Left lung (tissue), 10 donors: ENCODE data around the gene NRARP. TPM values are rescaled to one million over a fixed set of nuclear protein-coding genes. Genes with fewer than 3 reads are reported as not detected.

Experiments
- ATAC-seq: fragments of 200-7000 bp; cut with Tn5 transposase; one replicate; pipeline ENCODE4 v1.9.1; 2020; ENCODE audit warnings: moderate library complexity
- DNase-seq, 4 donors: peaks; one replicate each; pipeline ENCODE4 v3.0.0-alpha.2; 2013 to 2020
- H3K27ac ChIP-seq, 2 donors: fragments of 200-600 bp; sonication (generic) in 1 of 2; one replicate each; pipeline versions ENCODE4 v1.5.0 to v1.8.0; 2020 to 2021
- H3K27me3 ChIP-seq, 2 donors: fragments of 200-600 bp; sonication (generic) in 1 of 2; one replicate each; pipeline versions ENCODE4 v1.5.0 to v1.8.0; 2020 to 2021
- H3K36me3 ChIP-seq, 2 donors: fragments of 200-600 bp; sonication (generic) in 1 of 2; one replicate each; pipeline versions ENCODE4 v1.5.0 to v1.8.0; 2020 to 2021
- H3K4me1 ChIP-seq, 2 donors: fragments of 200-600 bp; one replicate each; pipeline ENCODE4 v1.8.0; 2021
- H3K4me3 ChIP-seq, 2 donors: fragments of 200-600 bp; sonication (generic) in 1 of 2; one replicate each; pipeline versions ENCODE4 v1.5.0 to v1.8.0; 2020 to 2021; ENCODE audit warnings: mild to moderate bottlenecking in 1 of 2
- H3K9me3 ChIP-seq, 2 donors: fragments of 200-600 bp; sonication (generic) in 1 of 2; one replicate each; pipeline versions ENCODE4 v1.5.0 to v1.8.0; 2020 to 2021
- intact Hi-C, 2 donors: fragments of 100-400 bp; cut with DNase I; formaldehyde crosslinking; loops; one replicate each; pipeline versions ENCODE4 v1.11.2 to v1.14.2; 2022
- polyA plus RNA-seq, 6 donors: library from polyadenylated mRNA; unstranded; fragments of 120-200 nt; gene quantifications; one replicate each; pipeline ENCODE4 v1.2.1, GENCODE V29; 2013; ENCODE audit not compliant: insufficient read length in 6 of 6
- total RNA-seq, 2 donors: library from RNA; stranded (reverse); fragmentation: NEBNext Ultra II Directional; extraction: Animal tissue kit (Norgen Biotek cat#: 25700); gene quantifications; one replicate each; pipeline ENCODE4 v1.2.1, GENCODE V29; 2021
- TF ChIP-seq, protein P1 (sequence below), 2 donors: fragments of 200-600 bp; sonication (generic) in 1 of 2; IDR thresholded peaks; one replicate each; pipeline versions ENCODE4 v1.5.0 to v1.8.0; 2021; ENCODE audit warnings: antibody characterized with exemption in 2 of 2
- donor health status: DM: no; HTN: yes; CAD: no.
- donor health status: DM: no; HTN: no; CAD: no.

The NRARP gene
- total and polyA plus RNA-seq, 8 donors = 7.0 to 15.2 (median 9.7) TPM

DNA sequence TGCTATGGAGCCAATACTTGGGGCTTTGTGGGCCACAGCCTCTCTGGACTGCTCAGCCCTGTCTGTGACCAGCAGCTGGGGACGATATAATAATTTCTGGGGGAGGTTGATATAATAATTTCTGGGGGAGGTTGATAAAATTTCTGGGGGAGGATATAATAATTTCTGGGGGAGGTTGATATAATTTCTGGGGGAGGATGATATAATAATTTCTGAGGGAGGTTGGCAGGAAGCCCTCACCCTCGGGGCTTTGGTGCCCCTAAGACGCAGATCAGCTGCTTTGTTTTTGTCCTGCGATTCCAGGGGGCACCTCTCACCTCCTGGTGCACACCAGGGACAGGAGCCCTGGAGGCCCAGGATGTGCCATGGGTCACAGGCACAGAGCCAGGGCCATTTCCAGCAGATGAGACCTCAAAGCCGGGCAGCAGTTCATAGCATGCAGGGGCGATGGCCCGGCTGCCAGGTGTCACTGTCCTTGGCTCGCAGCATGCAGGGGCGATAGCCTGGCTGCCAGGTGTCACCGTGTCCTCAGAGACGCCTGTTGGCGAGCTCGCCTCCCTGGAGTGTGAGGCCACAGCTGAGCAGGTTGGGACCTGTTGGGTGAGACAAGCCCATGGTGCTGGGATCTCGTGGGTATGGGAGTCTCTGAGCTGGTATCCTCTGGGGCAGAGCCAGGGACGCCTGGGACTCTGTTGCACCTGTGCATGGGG, 28.3 kb downstream of the NRARP start:
- DNase-seq = peak in 1 of 4 donors; percentile 61
- peaks cover 0 to 41% of the 10 kb centered on the region in 2 donors for H3K36me3 ChIP-seq
- intact Hi-C loops = no loop called here
- ATAC-seq = no peak
- H3K4me1 ChIP-seq = peaks cover 28 to 57% of the 10 kb centered on the region in 2 donors
- no peaks in the 10 kb centered on the region for H3K27me3 ChIP-seq
- H3K4me3 ChIP-seq = no peak overlapping the region
- H3K27ac ChIP-seq = peak overlapping the region in 1 of 2 donors; percentile 65
- TF ChIP-seq, protein P1, sequence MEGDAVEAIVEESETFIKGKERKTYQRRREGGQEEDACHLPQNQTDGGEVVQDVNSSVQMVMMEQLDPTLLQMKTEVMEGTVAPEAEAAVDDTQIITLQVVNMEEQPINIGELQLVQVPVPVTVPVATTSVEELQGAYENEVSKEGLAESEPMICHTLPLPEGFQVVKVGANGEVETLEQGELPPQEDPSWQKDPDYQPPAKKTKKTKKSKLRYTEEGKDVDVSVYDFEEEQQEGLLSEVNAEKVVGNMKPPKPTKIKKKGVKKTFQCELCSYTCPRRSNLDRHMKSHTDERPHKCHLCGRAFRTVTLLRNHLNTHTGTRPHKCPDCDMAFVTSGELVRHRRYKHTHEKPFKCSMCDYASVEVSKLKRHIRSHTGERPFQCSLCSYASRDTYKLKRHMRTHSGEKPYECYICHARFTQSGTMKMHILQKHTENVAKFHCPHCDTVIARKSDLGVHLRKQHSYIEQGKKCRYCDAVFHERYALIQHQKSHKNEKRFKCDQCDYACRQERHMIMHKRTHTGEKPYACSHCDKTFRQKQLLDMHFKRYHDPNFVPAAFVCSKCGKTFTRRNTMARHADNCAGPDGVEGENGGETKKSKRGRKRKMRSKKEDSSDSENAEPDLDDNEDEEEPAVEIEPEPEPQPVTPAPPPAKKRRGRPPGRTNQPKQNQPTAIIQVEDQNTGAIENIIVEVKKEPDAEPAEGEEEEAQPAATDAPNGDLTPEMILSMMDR (IDR thresholded peaks at IDR 0.05) = no peak
- H3K9me3 ChIP-seq = no peaks in the 10 kb centered on the region

DNA sequence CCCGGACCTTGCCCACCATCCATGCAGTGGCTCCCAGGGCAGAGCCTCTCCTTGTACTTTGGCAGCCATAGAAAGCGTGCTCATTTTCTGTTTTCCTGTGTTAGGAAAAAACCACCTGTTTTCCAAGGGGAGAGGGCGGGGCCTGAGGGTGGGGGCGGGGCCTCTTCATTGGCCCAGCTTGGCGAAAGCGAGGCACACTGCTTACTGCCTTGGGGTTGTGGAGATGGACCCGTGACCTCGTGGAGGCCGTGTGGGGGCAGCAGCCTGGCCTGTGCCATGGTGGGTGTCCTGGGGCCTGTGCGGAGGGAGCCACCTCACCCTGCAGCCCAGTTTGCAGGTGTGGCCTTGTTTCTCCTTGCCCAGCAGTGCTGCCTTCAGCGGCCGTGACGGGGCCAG, 29.0 kb downstream of the NRARP start:
- Histone ChIP-seq H3K9me3 (no peaks in the 10 kb centered on the region), H3K4me1 (peaks cover 35 to 59% of the 10 kb centered on the region in 2 donors), H3K27me3 (no peaks in the 10 kb centered on the region), H3K4me3 (no peak overlapping the region), H3K36me3 (peaks cover 0 to 41% of the 10 kb centered on the region in 2 donors), H3K27ac (no peak overlapping the region)
- ATAC-seq (no peak), DNase-seq (no peak)
- TF ChIP-seq, protein P1 (IDR thresholded peaks at IDR 0.05) = no peak
- intact Hi-C loops = no loop called here

DNA sequence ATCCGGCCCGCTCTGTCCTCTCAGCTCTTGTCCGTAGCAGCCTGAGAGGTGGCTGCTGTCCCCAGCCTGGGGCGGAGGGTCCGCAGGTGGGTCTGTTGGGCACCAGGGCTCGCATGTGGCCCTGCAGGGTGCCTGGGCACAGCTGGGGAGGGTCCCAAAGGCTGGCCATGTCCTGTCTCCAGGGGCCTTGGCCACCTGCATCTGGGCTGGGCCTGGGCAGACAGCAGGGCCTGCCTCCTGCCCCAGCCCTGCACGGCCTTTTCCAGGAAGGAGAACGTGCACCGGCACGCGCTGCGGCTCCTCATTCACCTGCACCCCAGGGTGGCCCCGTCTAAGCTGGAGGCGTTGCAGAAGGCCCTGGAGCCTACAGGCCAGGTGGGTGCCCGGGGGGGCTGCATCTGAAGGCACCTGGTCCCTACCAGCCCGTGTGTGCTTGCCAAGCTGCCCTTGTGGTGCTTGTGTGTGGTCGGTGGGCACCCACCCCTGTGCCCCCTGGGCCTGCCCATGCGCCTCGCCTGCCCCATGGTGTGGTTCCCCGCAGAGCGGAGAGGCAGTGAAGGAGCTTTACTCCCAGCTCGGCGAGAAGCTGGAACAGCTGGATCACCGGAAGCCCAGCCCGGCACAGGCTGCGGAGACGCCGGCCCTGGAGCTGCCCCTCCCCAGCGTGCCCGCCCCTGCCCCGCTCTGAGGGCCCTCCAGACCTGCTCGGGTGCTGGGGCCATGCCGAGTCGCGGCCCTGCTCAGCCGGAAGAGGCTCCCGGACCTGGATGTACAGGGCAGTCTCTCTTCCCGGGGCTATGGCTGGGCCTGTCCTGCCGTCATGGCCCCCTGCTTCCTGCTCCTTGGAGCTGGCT, 29.6 kb downstream of the NRARP start:
- Histone ChIP-seq H3K27me3 (no peaks in the 10 kb centered on the region), H3K4me1 (peaks cover 38 to 64% of the 10 kb centered on the region in 2 donors), H3K27ac (no peak overlapping the region), H3K9me3 (no peaks in the 10 kb centered on the region), H3K4me3 (no peak overlapping the region), H3K36me3 (peaks cover 0 to 47% of the 10 kb centered on the region in 2 donors)
- intact Hi-C loops = no loop called here
- DNase-seq (peak in 1 of 4 donors; percentile 66), ATAC-seq (no peak)
- TF ChIP-seq, protein P1 (IDR thresholded peaks at IDR 0.05) = no peak

DNA sequence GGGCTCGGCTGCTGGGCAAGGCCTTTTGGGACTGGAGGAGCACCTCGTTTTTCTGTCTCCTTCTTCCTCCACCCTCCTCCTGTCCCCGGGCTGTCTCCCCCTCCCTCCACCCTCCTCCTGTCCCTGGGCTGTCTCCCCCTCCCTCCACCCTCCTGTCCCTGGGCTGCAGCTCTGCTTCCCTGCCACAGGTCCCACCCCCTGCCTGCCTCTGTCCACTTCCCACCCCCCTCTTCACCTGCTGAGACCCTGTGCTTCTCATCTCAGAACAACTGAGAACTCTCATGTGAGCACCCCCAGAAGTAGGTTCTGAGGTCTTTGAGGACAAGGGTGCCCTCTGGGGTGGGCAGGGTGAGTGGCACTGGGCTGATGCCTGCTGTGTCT, 30.4 kb downstream of the NRARP start:
- TF ChIP-seq, protein P1 (IDR thresholded peaks at IDR 0.05) = no peak
- Histone ChIP-seq H3K4me1 (peaks cover 30 to 57% of the 10 kb centered on the region in 2 donors), H3K9me3 (no peaks in the 10 kb centered on the region), H3K36me3 (peaks cover 0 to 55% of the 10 kb centered on the region in 2 donors), H3K27ac (no peak overlapping the region), H3K4me3 (no peak overlapping the region), H3K27me3 (no peaks in the 10 kb centered on the region)
- no peak for DNase-seq
- no peak for ATAC-seq
- intact Hi-C loops = no loop called here
